K562 (cell line): Measurements from ENCODE around the gene TUBA1A. TPM values are rescaled to one million over a fixed set of nuclear protein-coding genes. Genes with fewer than 3 reads are reported as not detected.
A peak's percentile ranks its signal among the peaks of the same experiment; 100 is the strongest.

Experiments used
- CBX2 ChIP-seq: fragments of 200-600 bp; sonication (generic); IDR thresholded peaks from one replicate; pipeline ENCODE4 v1.6.1; 2012; ENCODE audit warnings: mild to moderate bottlenecking, low read length, inconsistent platforms; ENCODE audit not compliant: insufficient read depth, poor library complexity, severe bottlenecking
- CREB1 ChIP-seq, 2 experiments: sonication (generic) in 1 of 2; formaldehyde crosslinking in 1 of 2; IDR thresholded peaks; 2 replicates each; pipeline versions ENCODE4 v1.6.1 to v1.8.0; 2012 to 2022; ENCODE audit warnings: inconsistent platforms in 1 of 2, mild to moderate bottlenecking in 1 of 2, missing genetic modification reagents in 1 of 2, moderate library complexity in 1 of 2
- CXXC5 ChIP-seq: fragments of 250-450 bp; sonication (Bioruptor Pico); IDR thresholded peaks from 2 replicates; pipeline ENCODE4 v1.8.0; 2022; ENCODE audit warnings: inconsistent platforms, mild to moderate bottlenecking, moderate library complexity
- EWSR1 ChIP-seq: fragments of 450-650 bp; IDR thresholded peaks from 2 replicates; pipeline ENCODE4 v1.6.1; 2018; ENCODE audit warnings: borderline replicate concordance, mild to moderate bottlenecking, low read depth, moderate library complexity; ENCODE audit not compliant: partially characterized antibody
- FOXA1 ChIP-seq: fragments of 450-650 bp; IDR thresholded peaks from 2 replicates; pipeline ENCODE4 v1.6.1; 2016; ENCODE audit warnings: mild to moderate bottlenecking, borderline replicate concordance
- FOXK1 ChIP-seq: sonication (generic); formaldehyde crosslinking; IDR thresholded peaks from 2 replicates; pipeline ENCODE4 v1.8.0; 2022; ENCODE audit warnings: missing genetic modification reagents, mild to moderate bottlenecking, borderline replicate concordance
- KAT2B ChIP-seq: IDR thresholded peaks from one replicate; pipeline ENCODE4 v1.6.1; 2012; ENCODE audit warnings: low read depth, mild to moderate bottlenecking, control low read depth, inconsistent platforms, low read length, moderate library complexity
- KDM1A ChIP-seq, 2 experiments: fragments of 450-650 bp; IDR thresholded peaks; 2 replicates each; pipeline ENCODE4 v1.6.1; 2016; ENCODE audit warnings: mild to moderate bottlenecking in 2 of 2
- KLF16 ChIP-seq: IDR thresholded peaks from 2 replicates; pipeline ENCODE4 v1.6.1; 2016; ENCODE audit warnings: antibody characterized with exemption
- KLF6 ChIP-seq: fragments of 250-450 bp; sonication (Bioruptor Pico); IDR thresholded peaks from 2 replicates; pipeline ENCODE4 v1.4.0; 2020; ENCODE audit warnings: mild to moderate bottlenecking, moderate library complexity, borderline replicate concordance
- MEIS2 ChIP-seq: fragments of 450-650 bp; IDR thresholded peaks from 2 replicates; pipeline ENCODE4 v1.6.1; 2014; ENCODE audit warnings: mild to moderate bottlenecking; ENCODE audit not compliant: partially characterized antibody
- OTX1 ChIP-seq: fragments of 450-650 bp; formaldehyde crosslinking; IDR thresholded peaks from 2 replicates; pipeline ENCODE4 v1.4.0; 2022; ENCODE audit warnings: mild to moderate bottlenecking
- PHF8 ChIP-seq: fragments of 200-600 bp; sonication (generic); IDR thresholded peaks from 2 replicates; pipeline ENCODE4 v1.6.1; 2012; ENCODE audit warnings: mixed run types, mild to moderate bottlenecking, inconsistent platforms, low read length, moderate library complexity, borderline replicate concordance
- PPARD ChIP-seq: fragments of 250-450 bp; sonication (Bioruptor Pico); IDR thresholded peaks from 2 replicates; pipeline ENCODE4 v1.8.0; 2022; ENCODE audit warnings: inconsistent platforms, mild to moderate bottlenecking, moderate library complexity
- RBM15 ChIP-seq: fragments of 200-400 bp; formaldehyde crosslinking; IDR thresholded peaks from 2 replicates; pipeline ENCODE4 v1.6.1; 2018; ENCODE audit warnings: mild to moderate bottlenecking, low read length, moderate library complexity; ENCODE audit not compliant: insufficient read depth
- SP2 ChIP-seq: IDR thresholded peaks from 2 replicates; pipeline ENCODE4 v1.6.1; 2011; ENCODE audit warnings: mild to moderate bottlenecking, low read depth, low read length, moderate library complexity; ENCODE audit not compliant: poor library complexity, severe bottlenecking; ENCODE audit errors: extremely low read depth
- SREBF2 ChIP-seq: sonication (generic); formaldehyde crosslinking; IDR thresholded peaks from 2 replicates; pipeline ENCODE4 v1.4.0; 2020; ENCODE audit warnings: mild to moderate bottlenecking, missing genetic modification reagents
- SRSF3 ChIP-seq: fragments of 200-400 bp; formaldehyde crosslinking; IDR thresholded peaks from 2 replicates; pipeline ENCODE4 v1.6.1; 2016; ENCODE audit warnings: mild to moderate bottlenecking, low read length, moderate library complexity; ENCODE audit not compliant: insufficient read depth
- ZBED1 ChIP-seq: IDR thresholded peaks from 2 replicates; pipeline ENCODE4 v1.6.1; 2014
- ZNF12 ChIP-seq: sonication (generic); formaldehyde crosslinking; IDR thresholded peaks from 2 replicates; pipeline ENCODE4 v1.4.0; 2020; ENCODE audit warnings: mild to moderate bottlenecking, missing genetic modification reagents
- ZNF431 ChIP-seq: sonication (generic); formaldehyde crosslinking; IDR thresholded peaks from 2 replicates; pipeline ENCODE4 v1.8.0; 2022; ENCODE audit warnings: mild to moderate bottlenecking, missing genetic modification reagents
- ZNF445 ChIP-seq: fragments of 250-450 bp; sonication (Bioruptor Pico); IDR thresholded peaks from 2 replicates; pipeline ENCODE4 v1.4.0; 2020; ENCODE audit warnings: low read depth, mild to moderate bottlenecking, moderate library complexity
- polyA plus RNA-seq, 8 experiments: library from polyadenylated mRNA; depleted of rRNA in 4 of 8; stranded (reverse) in 5 of 8; unstranded in 3 of 8; fragments of >200 nt; fragmentation: Nextera tagmentation in 2 of 8; fragmentation: Illumina TruSeq in 1 of 8; extraction: Ambion mirVana in 2 of 8; extraction: Trizol in 1 of 8; gene quantifications; 2 replicates each; pipeline versions ENCODE4 v1.2.1 to v1.2.3, GENCODE V29; 2011 to 2014; ENCODE audit warnings: inconsistent platforms in 1 of 8, missing spikeins in 1 of 8
- total RNA-seq, 7 experiments: library from RNA; depleted of rRNA in 6 of 7; stranded (reverse); fragments of >200 nt in 6 of 7; fragmentation: Illumina TruSeq in 2 of 7; extraction: Trizol in 2 of 7; gene quantifications; 2 replicates each; pipeline versions ENCODE4 v1.2.1 to v1.2.3, GENCODE V29; 2011 to 2021; ENCODE audit warnings: low replicate concordance in 1 of 7
- TF ChIP-seq, protein P1 (sequence below), 3 experiments: fragments of 200-800 bp in 1 of 3; sonication (Bioruptor generic) in 1 of 3; sonication (generic) in 1 of 3; formaldehyde crosslinking in 1 of 3; IDR thresholded peaks; 2 replicates each; pipeline versions ENCODE4 v1.6.1 to v1.8.0; 2016 to 2022; ENCODE audit warnings: mild to moderate bottlenecking in 2 of 3, missing compliant biosample characterization in 2 of 3, missing genetic modification characterization in 2 of 3, missing genetic modification reagents in 1 of 3
- TF ChIP-seq, protein P2 (sequence below): fragments of 250-450 bp; sonication (Bioruptor Pico); IDR thresholded peaks from 2 replicates; pipeline ENCODE4 v1.5.0; 2022; ENCODE audit warnings: mild to moderate bottlenecking

The TUBA1A gene
- total and polyA plus RNA-seq, 9 of the 15 experiments (the other 6 are each of a cell fraction or from before 2014, with no cell fraction given): 7.4 to 45.1 (median 11.9) TPM

DNA sequence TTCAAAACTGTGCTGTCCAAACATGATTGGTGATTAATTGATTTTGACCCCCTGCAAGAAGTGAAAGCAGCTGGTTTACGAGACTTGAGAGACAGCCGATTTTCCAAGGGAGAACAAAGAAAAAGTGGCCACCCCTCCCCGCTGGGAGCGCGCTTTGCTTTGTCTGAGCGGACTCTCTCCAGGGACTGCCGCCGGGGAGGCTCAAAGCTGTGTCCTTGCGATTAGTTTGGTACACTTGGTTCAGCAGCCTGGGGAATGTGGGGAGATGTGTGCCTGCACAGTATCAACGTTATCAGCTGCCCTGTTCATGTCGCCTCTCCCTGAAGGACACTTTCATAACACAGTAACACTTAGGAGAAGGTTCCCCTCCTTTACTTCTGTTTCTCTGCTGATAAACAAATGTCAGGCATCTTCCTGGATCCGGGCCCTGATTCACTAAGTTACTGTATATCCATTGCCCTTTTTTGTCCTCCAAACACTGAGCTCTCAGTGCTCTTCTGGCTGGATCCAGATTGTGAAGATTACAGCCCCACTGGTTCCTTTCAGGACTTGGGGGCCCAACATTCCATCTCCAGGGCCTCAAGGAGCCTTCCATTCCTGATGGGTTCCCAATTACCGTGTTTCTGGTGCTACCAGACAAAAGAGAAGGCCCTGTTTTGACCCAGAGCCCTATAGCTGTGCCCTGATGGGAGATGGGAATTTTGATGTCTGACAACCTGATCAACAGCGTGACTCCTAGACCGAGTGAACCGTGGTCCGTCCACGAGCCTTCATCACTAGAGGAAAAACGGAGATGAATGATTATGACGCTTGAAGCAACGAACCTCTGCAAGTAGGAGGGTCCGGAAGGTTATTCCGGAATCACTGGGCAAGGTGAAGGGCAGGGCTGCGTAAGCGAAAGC, 44.3 kb upstream of the TUBA1A start (continued):
- TF ChIP-seq SREBF2 (CRISPR knock-in tag) (no peak), ZNF445 (CRISPR knock-in tag) (no peak), PPARD (CRISPR knock-in tag) (no peak), SRSF3 (no peak), ZNF431 (CRISPR knock-in tag) (no peak), KLF6 (CRISPR knock-in tag) (no peak), MEIS2 (peak; percentile 92), CXXC5 (CRISPR knock-in tag) (peak; percentile 83), CREB1 (IDR thresholded peaks at IDR 0.05) (peak; percentile 74), CREB1 (CRISPR knock-in tag; IDR thresholded peaks at IDR 0.05) (0 out of 2 replicates have a peak, but pooled peaks have one; percentile 32), RBM15 (no peak), FOXA1 (no peak), CBX2 (no peak), KDM1A (IDR thresholded peaks at IDR 0.05) (peak; percentile 98 to 99), ZNF12 (no peak), FOXK1 (0 out of 2 replicates have a peak, but pooled peaks have one; percentile 46), PHF8 (peak; percentile 7; the same call in 1 of the 2 replicates), EWSR1 (no peak), KLF16 (peak; percentile 95), KAT2B (no peak), ZBED1 (peak; percentile 90), OTX1 (no peak), SP2 (no peak)
- TF ChIP-seq, protein P1, sequence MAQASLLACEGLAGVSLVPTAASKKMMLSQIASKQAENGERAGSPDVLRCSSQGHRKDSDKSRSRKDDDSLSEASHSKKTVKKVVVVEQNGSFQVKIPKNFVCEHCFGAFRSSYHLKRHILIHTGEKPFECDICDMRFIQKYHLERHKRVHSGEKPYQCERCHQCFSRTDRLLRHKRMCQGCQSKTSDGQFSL (CRISPR knock-in tag; IDR thresholded peaks at IDR 0.05): peak; percentile 36; the same call in 1 of the 2 replicates
- TF ChIP-seq, protein P1 (tag; IDR thresholded peaks at IDR 0.05): no peak
- TF ChIP-seq, protein P2, sequence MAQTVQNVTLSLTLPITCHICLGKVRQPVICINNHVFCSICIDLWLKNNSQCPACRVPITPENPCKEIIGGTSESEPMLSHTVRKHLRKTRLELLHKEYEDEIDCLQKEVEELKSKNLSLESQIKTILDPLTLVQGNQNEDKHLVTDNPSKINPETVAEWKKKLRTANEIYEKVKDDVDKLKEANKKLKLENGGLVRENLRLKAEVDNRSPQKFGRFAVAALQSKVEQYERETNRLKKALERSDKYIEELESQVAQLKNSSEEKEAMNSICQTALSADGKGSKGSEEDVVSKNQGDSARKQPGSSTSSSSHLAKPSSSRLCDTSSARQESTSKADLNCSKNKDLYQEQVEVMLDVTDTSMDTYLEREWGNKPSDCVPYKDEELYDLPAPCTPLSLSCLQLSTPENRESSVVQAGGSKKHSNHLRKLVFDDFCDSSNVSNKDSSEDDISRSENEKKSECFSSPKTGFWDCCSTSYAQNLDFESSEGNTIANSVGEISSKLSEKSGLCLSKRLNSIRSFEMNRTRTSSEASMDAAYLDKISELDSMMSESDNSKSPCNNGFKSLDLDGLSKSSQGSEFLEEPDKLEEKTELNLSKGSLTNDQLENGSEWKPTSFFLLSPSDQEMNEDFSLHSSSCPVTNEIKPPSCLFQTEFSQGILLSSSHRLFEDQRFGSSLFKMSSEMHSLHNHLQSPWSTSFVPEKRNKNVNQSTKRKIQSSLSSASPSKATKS: no peak
